ENCODE measurements around the gene STIP1. TPM values are rescaled to one million over a fixed set of nuclear protein-coding genes. Genes with fewer than 3 reads are reported as not detected.

STIP1 gene
- total RNA-seq, 2 donors from 2014 or later, result 230 to 257 TPM

DNA sequence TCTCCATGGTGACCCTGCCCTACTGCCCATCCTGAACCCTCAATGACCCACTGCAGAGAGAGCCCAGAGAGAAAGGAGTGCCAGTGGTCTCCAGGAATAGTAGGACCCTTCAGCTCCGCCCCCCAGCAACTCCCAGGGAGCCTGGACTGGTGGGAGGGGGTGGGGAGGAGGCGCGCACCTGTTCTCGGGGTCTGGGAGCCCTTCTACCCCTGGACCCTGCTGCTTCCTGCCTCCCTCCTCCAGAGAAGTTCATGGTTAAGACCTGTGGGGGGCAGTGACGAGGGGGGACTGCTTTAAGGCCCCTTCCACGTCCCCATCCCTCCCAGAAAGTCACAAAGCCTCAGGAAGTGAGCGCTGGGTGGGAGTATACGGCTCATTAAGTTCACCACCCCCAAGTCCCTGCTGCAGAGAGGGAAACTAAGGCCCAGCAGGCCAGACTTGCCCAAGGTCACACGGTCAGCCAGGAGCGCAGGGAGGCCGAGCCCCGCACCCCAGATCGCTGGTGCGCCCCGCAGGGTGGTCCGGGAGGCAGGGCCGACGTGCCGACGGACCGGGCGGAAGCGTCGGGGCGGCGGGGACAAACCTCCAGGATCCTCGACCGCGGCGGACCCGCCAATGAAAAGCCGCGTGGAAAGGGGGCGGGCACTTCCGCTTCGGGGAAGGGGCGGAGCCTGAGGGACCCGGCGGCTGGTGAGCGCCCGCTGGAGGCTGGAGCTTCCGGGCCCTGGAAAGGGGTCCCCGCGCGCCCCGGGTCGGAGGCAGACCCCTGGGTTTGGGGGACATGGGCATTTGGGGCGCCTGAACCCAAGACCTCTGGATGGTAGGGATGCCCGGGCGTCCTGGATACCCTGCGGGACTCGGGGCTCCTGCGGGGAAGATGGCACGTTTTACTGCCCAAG lies 39.9 kb downstream of the STIP1 start, which contains the start of the genes NUDT22 and TRPT1:
NUDT22 (plus strand) TSS at position 667 of the 899 bp plus-strand sequence. CDS start 379 bp downstream, outside the sequence.
TRPT1 (minus strand) TSS at position 579 of the 899 bp plus-strand sequence; CDS start at position 253, 326 bp downstream.
- H3K27ac Mint-ChIP-seq, result peak within 1 kb of the TSS; percentile 74
- peak within 1 kb of the TSS; percentile 76 for H3K27ac ChIP-seq (ENCODE audit: low read depth, low read length)

GRCh38 chr11:64226507-64227051 lies 40.6 kb downstream of the STIP1 start:
- DNase-seq, result peak; percentile 76
- no peak for TF ChIP-seq CTCF (conservative IDR thresholded peaks at IDR 0.05)
- WGBS, 2 experiments (ENCODE audit: insufficient coverage in 1 of 2, insufficient read length in 1 of 2), result 15 to 39% methylated on average over 11 to 26 of the region's 26 CpGs
- H3K27me3 Mint-ChIP-seq (ENCODE audit: insufficient read depth), result peaks cover 2% of the 10 kb centered on the region
- Histone ChIP-seq H3K9ac (ENCODE audit: extremely low read depth, low read length, poor library complexity, severe bottlenecking) (peak overlapping the region; percentile 57), H3K4me1 (ENCODE audit: control insufficient read depth, insufficient read depth, low read length) (peaks cover 4% of the 10 kb centered on the region), H3K36me3 (ENCODE audit: control insufficient read depth, insufficient read depth, low read length) (no peaks in the 10 kb centered on the region), H3K27ac (ENCODE audit: low read depth, low read length) (no peak overlapping the region), H3K9me3 (ENCODE audit: control insufficient read depth, low read length) (no peaks in the 10 kb centered on the region), H3K27me3 (ENCODE audit: control insufficient read depth, insufficient read depth, low read length, poor library complexity, severe bottlenecking) (no peaks in the 10 kb centered on the region), H3K4me3 (ENCODE audit: low read length) (peak overlapping the region; percentile 92)
- peaks cover 13% of the 10 kb centered on the region for H3K4me1 Mint-ChIP-seq
- H3K27ac Mint-ChIP-seq, result no peak overlapping the region
- no peaks in the 10 kb centered on the region for H3K36me3 Mint-ChIP-seq (ENCODE audit: low read depth)
- no peaks in the 10 kb centered on the region for H3K9me3 Mint-ChIP-seq
- peak overlapping the region; percentile 74 for H3K4me3 Mint-ChIP-seq

More for the DNA sequence above, 39.9 kb downstream of the STIP1 start, which contains the start of the genes NUDT22 and TRPT1:
- Histone ChIP-seq H3K9ac (ENCODE audit: extremely low read depth, low read length, poor library complexity, severe bottlenecking) (peak within 1 kb of the TSS; percentile 57), H3K4me1 (ENCODE audit: control insufficient read depth, insufficient read depth, low read length) (peaks cover 4% of the 10 kb centered on the region), H3K4me3 (ENCODE audit: low read length) (peak within 1 kb of the TSS; percentile 92), H3K27me3 (ENCODE audit: control insufficient read depth, insufficient read depth, low read length, poor library complexity, severe bottlenecking) (no peaks in the 10 kb centered on the region), H3K36me3 (ENCODE audit: control insufficient read depth, insufficient read depth, low read length) (peaks cover 5% of the 10 kb centered on the region), H3K9me3 (ENCODE audit: control insufficient read depth, low read length) (no peaks in the 10 kb centered on the region)
- peaks cover under 1% of the 10 kb centered on the region for H3K27me3 Mint-ChIP-seq (ENCODE audit: insufficient read depth)
- no peaks in the 10 kb centered on the region for H3K36me3 Mint-ChIP-seq (ENCODE audit: low read depth)
- peak; percentile 38 for TF ChIP-seq CTCF (conservative IDR thresholded peaks at IDR 0.05)
- DNase-seq, result peak; percentile 97
- WGBS, 2 experiments (ENCODE audit: insufficient coverage in 1 of 2, insufficient read length in 1 of 2), result 0% methylated on average over 27 to 53 of the region's 54 CpGs
- peak within 1 kb of the TSS; percentile 74 for H3K4me3 Mint-ChIP-seq
- H3K9me3 Mint-ChIP-seq, result no peaks in the 10 kb centered on the region
- peaks cover 12% of the 10 kb centered on the region for H3K4me1 Mint-ChIP-seq

DNA sequence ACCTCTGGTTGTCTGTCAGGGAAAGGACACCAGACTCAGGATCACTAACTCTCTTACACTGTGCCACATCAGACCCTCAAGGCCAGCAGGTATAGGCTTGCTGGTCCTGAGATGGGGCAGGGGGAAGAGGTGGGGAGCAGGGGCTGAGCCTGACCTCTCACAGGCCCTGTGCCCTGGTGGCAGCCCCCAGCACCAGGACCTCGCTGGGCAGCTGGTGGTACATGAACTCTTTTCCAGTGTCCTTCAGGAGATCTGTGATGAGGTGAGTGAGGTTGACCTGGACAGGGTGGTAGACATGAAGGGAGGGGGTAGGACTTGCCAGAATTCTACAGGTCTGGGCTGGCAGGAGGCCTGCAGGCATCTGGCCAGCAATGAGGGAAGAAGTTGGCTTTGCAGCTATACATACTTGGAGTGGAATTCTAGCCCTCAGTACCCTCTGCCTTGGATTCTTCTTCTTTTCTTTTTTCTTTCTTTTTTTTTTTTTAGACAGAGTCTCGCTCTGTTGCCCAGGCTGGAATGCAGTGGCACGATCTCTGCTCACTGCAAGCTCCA lies 41.5 kb downstream of the STIP1 start:
- H3K4me3 Mint-ChIP-seq, result peak overlapping the region; percentile 74
- no peaks in the 10 kb centered on the region for H3K36me3 Mint-ChIP-seq (ENCODE audit: low read depth)
- Histone ChIP-seq H3K9ac (ENCODE audit: extremely low read depth, low read length, poor library complexity, severe bottlenecking) (no peak overlapping the region), H3K4me1 (ENCODE audit: control insufficient read depth, insufficient read depth, low read length) (peaks cover 4% of the 10 kb centered on the region), H3K4me3 (ENCODE audit: low read length) (peak overlapping the region; percentile 92), H3K27ac (ENCODE audit: low read depth, low read length) (no peak overlapping the region), H3K9me3 (ENCODE audit: control insufficient read depth, low read length) (no peaks in the 10 kb centered on the region), H3K27me3 (ENCODE audit: control insufficient read depth, insufficient read depth, low read length, poor library complexity, severe bottlenecking) (no peaks in the 10 kb centered on the region), H3K36me3 (ENCODE audit: control insufficient read depth, insufficient read depth, low read length) (no peaks in the 10 kb centered on the region)
- no peaks in the 10 kb centered on the region for H3K9me3 Mint-ChIP-seq
- peaks cover 5% of the 10 kb centered on the region for H3K27me3 Mint-ChIP-seq (ENCODE audit: insufficient read depth)
- H3K27ac Mint-ChIP-seq, result no peak overlapping the region
- peaks cover 13% of the 10 kb centered on the region for H3K4me1 Mint-ChIP-seq
- TF ChIP-seq CTCF (conservative IDR thresholded peaks at IDR 0.05), result no peak
- WGBS, 2 experiments (ENCODE audit: insufficient coverage in 1 of 2, insufficient read length in 1 of 2), result 96% methylated on average over 3 of the region's 3 CpGs; no CpG with 5 or more reads in 1 of the 2 experiments
- DNase-seq, result no peak

Data from endodermal cell (in vitro differentiated cells).